Endothelial cell of umbilical vein (primary cell): ENCODE results near the gene C15orf61.

Source experiments
- EZH2 ChIP-seq: IDR thresholded peaks from 2 replicates; pipeline ENCODE4 v1.6.1; 2012; ENCODE audit warnings: borderline replicate concordance, low read depth, mild to moderate bottlenecking, moderate library complexity, low read length, inconsistent platforms; ENCODE audit not compliant: severe bottlenecking
- FOS ChIP-seq: IDR thresholded peaks from 2 replicates; pipeline ENCODE4 v1.6.1; 2011; ENCODE audit warnings: mild to moderate bottlenecking, low read length, moderate library complexity, borderline replicate concordance; ENCODE audit not compliant: insufficient read depth
- JUN ChIP-seq: IDR thresholded peaks from 2 replicates; pipeline ENCODE4 v1.6.1; 2011; ENCODE audit warnings: borderline replicate concordance, low read depth; ENCODE audit not compliant: insufficient read length, insufficient read depth
- MYC ChIP-seq: IDR thresholded peaks from one replicate; pipeline ENCODE4 v1.6.1; 2011; ENCODE audit warnings: mild to moderate bottlenecking, low read depth, low read length
- POLR2A ChIP-seq: IDR thresholded peaks from 2 replicates; pipeline ENCODE4 v1.6.1; 2012; ENCODE audit warnings: low read depth, mild to moderate bottlenecking, control low read depth, low read length
- TF ChIP-seq, protein P1 (sequence below), 2 donors: IDR thresholded peaks; 1 replicate in 1 of 2; 2 replicates in 1 of 2; pipeline ENCODE4 v1.5.1; 2011; ENCODE audit warnings: low read length in 2 of 2, mild to moderate bottlenecking in 2 of 2, moderate library complexity in 2 of 2, control low read depth in 1 of 2, inconsistent platforms in 1 of 2, low read depth in 1 of 2; ENCODE audit not compliant: insufficient read depth in 1 of 2; ENCODE audit errors: extremely low read depth in 1 of 2
- TF ChIP-seq, protein P2 (sequence below): IDR thresholded peaks from 2 replicates; pipeline ENCODE4 v1.6.1; 2011; ENCODE audit not compliant: insufficient read depth, insufficient read length

DNA sequence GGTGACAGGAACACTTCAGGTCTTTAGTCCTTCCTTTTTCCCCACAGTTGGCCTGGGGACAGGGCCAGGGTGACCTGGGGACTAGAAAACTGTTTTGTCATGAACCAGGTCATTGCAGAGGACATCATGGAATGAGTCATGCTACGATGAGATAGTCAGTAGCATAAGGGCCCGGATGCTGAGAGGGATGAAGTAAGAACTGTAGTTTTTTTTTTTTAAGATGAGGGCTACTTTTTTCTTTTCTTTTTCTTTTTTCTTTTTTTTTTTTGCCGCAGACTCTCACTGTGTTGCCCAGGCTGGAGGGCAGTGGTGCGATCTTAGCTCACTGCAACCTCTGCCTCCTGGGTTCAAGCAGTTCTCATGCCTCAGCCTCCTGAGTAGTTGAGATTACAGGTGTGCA, 29.6 kb downstream of the C15orf61 start:
- TF ChIP-seq, protein P1, sequence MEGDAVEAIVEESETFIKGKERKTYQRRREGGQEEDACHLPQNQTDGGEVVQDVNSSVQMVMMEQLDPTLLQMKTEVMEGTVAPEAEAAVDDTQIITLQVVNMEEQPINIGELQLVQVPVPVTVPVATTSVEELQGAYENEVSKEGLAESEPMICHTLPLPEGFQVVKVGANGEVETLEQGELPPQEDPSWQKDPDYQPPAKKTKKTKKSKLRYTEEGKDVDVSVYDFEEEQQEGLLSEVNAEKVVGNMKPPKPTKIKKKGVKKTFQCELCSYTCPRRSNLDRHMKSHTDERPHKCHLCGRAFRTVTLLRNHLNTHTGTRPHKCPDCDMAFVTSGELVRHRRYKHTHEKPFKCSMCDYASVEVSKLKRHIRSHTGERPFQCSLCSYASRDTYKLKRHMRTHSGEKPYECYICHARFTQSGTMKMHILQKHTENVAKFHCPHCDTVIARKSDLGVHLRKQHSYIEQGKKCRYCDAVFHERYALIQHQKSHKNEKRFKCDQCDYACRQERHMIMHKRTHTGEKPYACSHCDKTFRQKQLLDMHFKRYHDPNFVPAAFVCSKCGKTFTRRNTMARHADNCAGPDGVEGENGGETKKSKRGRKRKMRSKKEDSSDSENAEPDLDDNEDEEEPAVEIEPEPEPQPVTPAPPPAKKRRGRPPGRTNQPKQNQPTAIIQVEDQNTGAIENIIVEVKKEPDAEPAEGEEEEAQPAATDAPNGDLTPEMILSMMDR (IDR thresholded peaks at IDR 0.05; ENCODE audit: extremely low read depth in 1 of 2, insufficient read depth in 1 of 2, low read depth in 1 of 2, low read length in 2 of 2), result no peak
- TF ChIP-seq FOS, result no peak
- TF ChIP-seq JUN, result peak; percentile 13
- TF ChIP-seq EZH2, result no peak
- no peak for TF ChIP-seq MYC
- TF ChIP-seq, protein P2, sequence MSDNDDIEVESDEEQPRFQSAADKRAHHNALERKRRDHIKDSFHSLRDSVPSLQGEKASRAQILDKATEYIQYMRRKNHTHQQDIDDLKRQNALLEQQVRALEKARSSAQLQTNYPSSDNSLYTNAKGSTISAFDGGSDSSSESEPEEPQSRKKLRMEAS, result no peak
- TF ChIP-seq POLR2A, result no peak
